Lung (tissue), 12 donors: ENCODE data around the gene PPP1R27. TPM values are rescaled to one million over a fixed set of nuclear protein-coding genes. Genes with fewer than 3 reads are reported as not detected.

Experiments
- ATAC-seq: fragments of 200-7000 bp; cut with Tn5 transposase; one replicate; pipeline ENCODE4 v1.9.1; 2020; ENCODE audit warnings: moderate number of reproducible peaks; ENCODE audit not compliant: insufficient read depth, low FRiP score
- DNase-seq, 3 donors: peaks; one replicate each; pipeline ENCODE4 v3.0.0-alpha.2; 2013 to 2017
- H3K27ac ChIP-seq, 2 donors: one replicate each; pipeline ENCODE4 v1.5.1; 2013; ENCODE audit warnings: mild to moderate bottlenecking in 2 of 2, moderate library complexity in 2 of 2, control low read depth in 1 of 2, inconsistent platforms in 1 of 2, low read depth in 1 of 2, low read length in 1 of 2
- H3K27me3 ChIP-seq, 3 donors: one replicate each; pipeline ENCODE4 v1.5.1; 2013; ENCODE audit warnings: low read length in 2 of 3; ENCODE audit not compliant: control insufficient read depth in 3 of 3, insufficient read depth in 3 of 3
- H3K36me3 ChIP-seq, 4 donors: one replicate each; pipeline ENCODE4 v1.5.1; 2013; ENCODE audit warnings: low read length in 4 of 4, mild to moderate bottlenecking in 1 of 4, moderate library complexity in 1 of 4; ENCODE audit not compliant: control insufficient read depth in 4 of 4, insufficient read depth in 4 of 4
- H3K4me1 ChIP-seq, 5 donors: one replicate each; pipeline ENCODE4 v1.5.1; 2013; ENCODE audit warnings: low read length in 5 of 5, mild to moderate bottlenecking in 2 of 5, moderate library complexity in 1 of 5; ENCODE audit not compliant: control insufficient read depth in 5 of 5, insufficient read depth in 5 of 5
- H3K4me3 ChIP-seq: one replicate; pipeline ENCODE4 v1.5.1; 2013; ENCODE audit warnings: mild to moderate bottlenecking, control low read depth, moderate library complexity
- H3K9ac ChIP-seq, 2 donors: one replicate each; pipeline ENCODE4 v1.5.1; 2013; ENCODE audit warnings: low read length in 2 of 2, control low read depth in 1 of 2; ENCODE audit not compliant: insufficient read depth in 1 of 2
- H3K9me3 ChIP-seq, 4 donors: one replicate each; pipeline ENCODE4 v1.5.1; 2013; ENCODE audit warnings: low read length in 3 of 4, mild to moderate bottlenecking in 1 of 4, moderate library complexity in 1 of 4; ENCODE audit not compliant: control insufficient read depth in 4 of 4, insufficient read depth in 3 of 4
- CTCF ChIP-seq: IDR thresholded peaks from 2 replicates; pipeline ENCODE4 v1.5.1; 2012; ENCODE audit warnings: mild to moderate bottlenecking; ENCODE audit errors: control extremely low read depth, extremely low read depth
- WGBS, 2 donors: extraction: QIAGEN DNeasy Blood & Tissue Kit; methylation state at CpG; one replicate each; pipeline ENCODE4 v1.1.7; 2013; 5-methylcytosine and 5-hydroxymethylcytosine counted together
- polyA plus RNA-seq, 2 donors: library from polyadenylated mRNA; stranded (reverse); fragments of 200-250 nt; gene quantifications; one replicate each; pipeline ENCODE4 v1.2.1, GENCODE V29; 2013
- total RNA-seq, 2 donors: library from RNA; depleted of rRNA in 1 of 2; stranded (reverse); fragments of >200 nt in 1 of 2; gene quantifications; one replicate each; pipeline ENCODE4 v1.2.1, GENCODE V29; 2014 to 2021
- donor health status: control.
- donor health status: control.
- donor health status: Bipolar disorder and iron deficiency.
- donor health status: healthy.
- donor health status: DM: yes; HTN: yes; CAD: no.

Gene PPP1R27
- total and polyA plus RNA-seq, 4 donors, result 0.13 TPM; not detected in 3

DNA sequence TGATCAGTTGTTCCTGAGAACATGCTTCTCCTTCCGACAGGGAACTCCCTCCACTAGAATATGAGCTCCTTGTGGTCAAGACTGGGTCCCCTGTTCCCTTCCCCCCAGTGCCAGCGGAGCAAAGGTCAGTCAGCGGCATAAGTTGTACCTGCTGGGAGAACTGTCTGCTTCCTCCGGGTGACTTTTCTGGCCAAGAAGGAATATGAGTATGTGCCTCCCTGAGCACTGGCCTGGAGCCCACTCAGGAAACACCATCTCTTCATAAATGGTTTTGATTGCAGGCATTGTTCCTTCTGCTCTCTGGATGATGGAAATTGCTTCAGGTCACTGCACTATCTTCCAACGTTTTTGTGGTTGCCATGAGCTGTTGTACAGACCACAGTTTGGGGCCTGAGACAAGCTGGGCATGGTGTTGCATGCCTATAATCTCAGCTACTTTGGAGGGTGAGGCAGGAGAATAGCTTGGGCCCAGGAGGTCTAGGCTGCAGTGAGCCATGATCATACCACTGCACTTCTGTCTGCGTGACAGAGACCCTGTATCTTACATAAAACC lies 28.3 kb upstream of the PPP1R27 start:
- Histone ChIP-seq H3K9ac (no peak overlapping the region), H3K27ac (peak overlapping the region in 1 of 2 donors; percentile 35)

DNA sequence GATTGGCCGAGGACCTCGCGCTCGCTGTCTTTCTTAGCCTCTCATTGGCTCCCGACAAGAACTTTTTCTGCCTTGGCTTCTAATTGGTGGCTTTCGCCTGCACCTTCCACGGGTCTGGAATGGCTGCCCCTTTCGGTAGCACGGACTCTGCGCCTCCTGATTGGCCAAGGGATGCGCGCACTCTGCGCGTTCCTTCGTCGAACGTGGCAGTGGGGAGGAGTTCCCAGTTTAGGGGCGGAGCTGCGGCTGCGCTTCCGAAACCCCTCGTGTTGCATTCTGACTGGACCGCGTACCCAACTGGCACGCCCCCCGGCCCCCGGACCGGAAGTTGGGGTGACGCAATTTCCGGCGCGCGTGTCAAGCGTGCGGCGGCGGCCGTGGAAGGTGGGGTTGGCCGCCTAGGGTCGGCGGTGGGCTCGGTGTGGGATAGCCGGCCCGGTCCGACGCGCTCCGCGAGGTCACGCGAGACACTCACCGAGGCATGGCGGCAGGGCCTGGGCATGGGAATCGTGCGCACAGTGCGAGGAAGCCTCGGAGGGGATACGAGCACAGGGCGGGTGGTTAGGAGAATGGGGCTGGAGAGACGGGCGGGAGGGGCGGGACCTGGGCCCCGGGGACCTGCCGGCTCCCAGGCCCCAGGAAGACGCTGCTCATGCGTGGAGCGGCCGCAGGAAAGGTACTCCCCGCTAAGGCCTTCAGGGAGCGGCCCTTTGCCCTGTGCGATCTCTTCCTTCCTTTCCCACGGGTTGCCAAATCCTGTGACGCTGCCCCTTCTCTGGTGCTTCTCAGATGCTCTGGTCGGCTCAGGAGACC lies 26.1 kb upstream of the PPP1R27 start:
- Histone ChIP-seq H3K4me3 (peak overlapping the region; percentile 79), H3K9ac (peak overlapping the region; percentile 76 to 89), H3K36me3 (peaks cover 0 to 28% (median 23%) of the 10 kb centered on the region in 4 donors), H3K27ac (peak overlapping the region; percentile 80 to 99), H3K4me1 (peaks cover 0 to 23% (median 10%) of the 10 kb centered on the region in 5 donors), H3K9me3 (no peaks in the 10 kb centered on the region), H3K27me3 (no peaks in the 10 kb centered on the region)
- ATAC-seq (peak; percentile 92), DNase-seq (peak; percentile 100)
- no peak for TF ChIP-seq CTCF
- whole genome bisulfite sequencing, 2 donors, result 1% methylated on average over 73 to 74 of the region's 74 CpGs

More for the DNA sequence above, 28.3 kb upstream of the PPP1R27 start:
- Histone ChIP-seq H3K9me3 (no peaks in the 10 kb centered on the region), H3K36me3 (peaks cover 0 to 24% (median 19%) of the 10 kb centered on the region in 4 donors), H3K4me1 (peaks cover 0 to 23% (median 11%) of the 10 kb centered on the region in 5 donors), H3K4me3 (no peak overlapping the region), H3K27me3 (no peaks in the 10 kb centered on the region)
- ATAC-seq (no peak), DNase-seq (no peak)
- no peak for TF ChIP-seq CTCF
- 46 to 73% methylated on average over 6 of the region's 6 CpGs for WGBS, 2 donors

DNA sequence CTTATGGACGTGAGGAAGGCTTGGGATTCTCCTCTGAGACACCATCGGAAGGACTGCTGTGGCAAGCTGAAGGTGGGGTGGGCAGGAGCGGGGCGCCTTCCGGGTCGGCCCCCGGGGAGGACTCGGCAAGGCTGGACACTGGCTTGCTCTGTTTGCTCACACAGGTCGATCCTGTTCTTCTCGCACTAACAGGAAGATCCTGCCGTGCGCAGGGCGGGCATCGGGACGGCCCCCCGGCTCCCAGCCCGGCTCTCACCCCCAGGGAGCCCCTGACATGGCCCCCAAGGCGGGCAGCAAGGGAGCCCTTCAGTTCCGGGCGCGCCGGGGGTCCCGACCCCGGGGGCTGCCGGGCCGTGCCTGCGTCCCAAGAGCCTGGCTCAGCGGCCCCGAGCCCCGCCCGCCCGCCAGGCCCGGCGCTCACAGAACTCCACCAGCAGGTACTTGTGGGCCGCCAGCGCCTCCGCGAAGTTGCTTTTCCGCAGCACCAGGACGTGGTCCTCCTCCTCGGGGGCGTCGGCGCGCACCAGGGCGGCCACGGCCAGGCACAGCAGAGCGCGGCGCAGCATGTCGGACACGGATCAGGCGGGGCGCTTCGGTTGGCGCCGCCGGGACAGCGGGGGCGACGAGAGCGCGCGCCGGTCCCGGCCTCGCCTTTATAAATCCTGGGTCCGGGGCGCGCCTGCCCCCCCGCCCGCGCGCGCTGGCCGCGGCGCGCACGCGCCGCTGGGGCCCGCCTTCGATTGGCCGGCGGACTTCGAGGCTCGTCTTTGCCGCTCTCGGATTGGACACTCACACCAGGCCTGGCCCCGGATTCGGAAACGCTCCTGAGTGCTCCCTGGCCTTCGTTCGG lies 25.3 kb upstream of the PPP1R27 start, which contains the start of gene P4HB:
TSS of gene P4HB (minus strand) at position 630 of the 850 bp plus-strand sequence. CDS start at position 566, 64 bp downstream.
- Histone ChIP-seq H3K36me3 (peaks cover 0 to 30% (median 24%) of the 10 kb centered on the region in 4 donors), H3K27ac (peak within 1 kb of the TSS; percentile 96 to 99), H3K4me1 (peaks cover 0 to 23% (median 11%) of the 10 kb centered on the region in 5 donors), H3K9ac (peak within 1 kb of the TSS; percentile 91), H3K4me3 (peak within 1 kb of the TSS; percentile 79), H3K27me3 (no peaks in the 10 kb centered on the region), H3K9me3 (no peaks in the 10 kb centered on the region)
- DNase-seq (no peak), ATAC-seq (no peak)
- TF ChIP-seq CTCF, result no peak
- WGBS, 2 donors, result 1% methylated on average over 88 to 95 of the region's 95 CpGs
